Hepatocyte (in vitro differentiated cells): ENCODE measurements around the gene ZNF804B. TPM values are rescaled to one million over a fixed set of nuclear protein-coding genes. Genes with fewer than 3 reads are reported as not detected.

Source experiments
- DNase-seq: peaks from one replicate; pipeline ENCODE4 v3.0.0-alpha.2; 2016; ENCODE audit warnings: low spot score
- H2AFZ ChIP-seq: fragments of 200-600 bp; sonication (generic); 2 replicates; pipeline ENCODE4 v1.6.0; 2016; ENCODE audit warnings: antibody characterized with exemption, mild to moderate bottlenecking
- H3K27ac ChIP-seq: fragments of 200-600 bp; sonication (generic); 2 replicates; pipeline ENCODE4 v1.5.1; 2016; ENCODE audit warnings: mild to moderate bottlenecking
- H3K27me3 ChIP-seq: fragments of 200-600 bp; sonication (generic); 2 replicates; pipeline ENCODE4 v1.6.1; 2016
- H3K36me3 ChIP-seq: fragments of 200-600 bp; sonication (generic); replicated peaks from 2 replicates; pipeline ENCODE4 v1.5.1; 2016; ENCODE audit warnings: low read depth; ENCODE audit not compliant: insufficient read depth
- H3K4me1 ChIP-seq: fragments of 200-600 bp; sonication (generic); 2 replicates; pipeline ENCODE4 v1.5.1; 2016; ENCODE audit warnings: mild to moderate bottlenecking, moderate library complexity; ENCODE audit not compliant: insufficient read depth
- H3K4me2 ChIP-seq: fragments of 200-600 bp; sonication (generic); 2 replicates; pipeline ENCODE4 v1.6.0; 2016
- H3K4me3 ChIP-seq: fragments of 200-600 bp; sonication (generic); 2 replicates; pipeline ENCODE4 v1.5.1; 2016; ENCODE audit warnings: mild to moderate bottlenecking
- H3K79me2 ChIP-seq: fragments of 200-600 bp; sonication (generic); 2 replicates; pipeline ENCODE4 v1.6.0; 2017; ENCODE audit warnings: mild to moderate bottlenecking
- H3K9me2 ChIP-seq: fragments of 200-600 bp; sonication (generic); replicated peaks from 2 replicates; pipeline ENCODE4 v1.6.0; 2017; ENCODE audit warnings: mild to moderate bottlenecking; ENCODE audit not compliant: insufficient read depth
- H3K9me3 ChIP-seq: fragments of 200-600 bp; sonication (generic); 2 replicates; pipeline ENCODE4 v1.5.1; 2016; ENCODE audit warnings: low read depth, mild to moderate bottlenecking
- H4K20me1 ChIP-seq: fragments of 200-600 bp; sonication (generic); 2 replicates; pipeline ENCODE4 v1.6.0; 2016; ENCODE audit warnings: mild to moderate bottlenecking; ENCODE audit not compliant: insufficient read depth, poor library complexity, severe bottlenecking
- CTCF ChIP-seq: fragments of 200-600 bp; sonication (generic); IDR thresholded peaks from 2 replicates; pipeline ENCODE4 v1.5.1; 2016; ENCODE audit warnings: antibody characterized with exemption, mild to moderate bottlenecking; ENCODE audit not compliant: poor library complexity
- EZH2 ChIP-seq: fragments of 200-600 bp; sonication (generic); IDR thresholded peaks from 2 replicates; pipeline ENCODE4 v1.6.1; 2016; ENCODE audit warnings: antibody characterized with exemption, mild to moderate bottlenecking, borderline replicate concordance
- EZH2phosphoT487 ChIP-seq: fragments of 200-600 bp; sonication (generic); IDR thresholded peaks from one replicate; pipeline ENCODE4 v1.6.1; 2018; ENCODE audit warnings: antibody characterized with exemption, mild to moderate bottlenecking, low read depth, moderate library complexity; ENCODE audit not compliant: unreplicated experiment, severe bottlenecking
- WGBS: methylation state at CpG from one replicate; pipeline ENCODE4 v1.1.6; 2016; ENCODE audit warnings: low lambda C conversion rate; ENCODE audit errors: missing lambda C conversion rate; 5-methylcytosine and 5-hydroxymethylcytosine counted together
- polyA plus RNA-seq: library from polyadenylated mRNA; unstranded; fragments of >200 nt; fragmentation: Nextera tagmentation; extraction: Ambion mirVana; gene quantifications from 2 replicates; pipeline ENCODE4 v1.2.1, GENCODE V29; 2016
- total RNA-seq: library from RNA; depleted of rRNA; stranded (reverse); fragments of >200 nt; gene quantifications from 2 replicates; pipeline ENCODE4 v1.2.3, GENCODE V29; 2014

Gene ZNF804B
- total and polyA plus RNA-seq, 2 experiments from 2014 or later, result not detected

- WGBS, result 72% methylated on average over 4 of the region's 4 CpGs
- TF ChIP-seq EZH2, result no peak
- TF ChIP-seq CTCF, result no peak
- no peak for TF ChIP-seq EZH2phosphoT487
Measured at GRCh38 chr7:88967432-88967831, 207.9 kb downstream of the ZNF804B start.

DNA sequence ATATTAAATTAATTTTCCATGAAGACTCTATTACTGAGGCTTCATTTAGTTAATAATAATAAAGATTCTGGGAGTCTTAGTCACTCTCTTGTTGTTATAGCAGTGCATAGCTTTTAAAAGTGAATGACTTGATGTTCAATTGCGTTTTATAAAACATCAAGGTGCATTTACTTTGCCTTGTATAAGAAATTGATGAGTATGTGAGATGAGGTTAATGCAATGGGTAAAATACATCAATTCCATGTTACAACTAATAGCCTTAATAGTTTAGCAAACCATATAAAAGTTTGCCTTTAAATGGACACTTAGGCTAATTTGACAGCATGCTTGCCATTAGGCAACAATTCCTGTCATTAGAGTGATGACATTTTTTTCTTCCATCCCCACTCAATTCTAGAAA lies 209.7 kb downstream of the ZNF804B start:
- Histone ChIP-seq H3K4me2 (no peak overlapping the region), H3K79me2 (no peaks in the 10 kb centered on the region), H3K27me3 (no peaks in the 10 kb centered on the region), H3K4me3 (no peak overlapping the region), H3K27ac (no peak overlapping the region), H3K9me3 (no peaks in the 10 kb centered on the region), H3K36me3 (no peaks in the 10 kb centered on the region), H4K20me1 (no peaks in the 10 kb centered on the region), H3K4me1 (no peaks in the 10 kb centered on the region), H3K9me2 (no peaks in the 10 kb centered on the region), H2AFZ (no peak overlapping the region)
- WGBS, result 83% methylated on average over 1 of the region's 1 CpG
- DNase-seq, result no peak
- TF ChIP-seq CTCF (no peak), EZH2phosphoT487 (no peak), EZH2 (no peak)

More at GRCh38 chr7:88967432-88967831, 207.9 kb downstream of the ZNF804B start:
- no peak overlapping the region for H2AFZ ChIP-seq
- no peak overlapping the region for H3K4me3 ChIP-seq
- no peaks in the 10 kb centered on the region for H3K9me3 ChIP-seq
- H4K20me1 ChIP-seq, result no peaks in the 10 kb centered on the region
- no peaks in the 10 kb centered on the region for H3K79me2 ChIP-seq
- H3K27ac ChIP-seq, result no peak overlapping the region
- no peaks in the 10 kb centered on the region for H3K9me2 ChIP-seq
- no peak overlapping the region for H3K4me2 ChIP-seq
- DNase-seq, result no peak
- no peaks in the 10 kb centered on the region for H3K36me3 ChIP-seq
- no peaks in the 10 kb centered on the region for H3K27me3 ChIP-seq
- no peaks in the 10 kb centered on the region for H3K4me1 ChIP-seq

- H3K4me3 ChIP-seq, result no peak overlapping the region
- no peaks in the 10 kb centered on the region for H4K20me1 ChIP-seq
- H3K79me2 ChIP-seq, result no peaks in the 10 kb centered on the region
- TF ChIP-seq EZH2 (no peak), CTCF (no peak), EZH2phosphoT487 (no peak)
- no peak overlapping the region for H3K4me2 ChIP-seq
- no peaks in the 10 kb centered on the region for H3K4me1 ChIP-seq
- no peaks in the 10 kb centered on the region for H3K9me3 ChIP-seq
- H2AFZ ChIP-seq, result no peak overlapping the region
- no peak overlapping the region for H3K27ac ChIP-seq
- H3K9me2 ChIP-seq, result no peaks in the 10 kb centered on the region
- DNase-seq, result no peak
- no peaks in the 10 kb centered on the region for H3K36me3 ChIP-seq
- 62% methylated on average over 5 of the region's 5 CpGs for WGBS
- no peaks in the 10 kb centered on the region for H3K27me3 ChIP-seq
Measured at GRCh38 chr7:88985295-88985694, 225.8 kb downstream of the ZNF804B start.

GRCh38 chr7:89001306-89001705 lies 241.8 kb downstream of the ZNF804B start:
- H3K9me3 ChIP-seq, result no peaks in the 10 kb centered on the region
- H3K36me3 ChIP-seq, result no peaks in the 10 kb centered on the region
- no peak overlapping the region for H3K27ac ChIP-seq
- H3K27me3 ChIP-seq, result no peaks in the 10 kb centered on the region
- no peaks in the 10 kb centered on the region for H3K79me2 ChIP-seq
- no peak for DNase-seq
- no peak overlapping the region for H3K4me2 ChIP-seq
- H3K4me1 ChIP-seq, result no peaks in the 10 kb centered on the region
- H2AFZ ChIP-seq, result no peak overlapping the region
- 52% methylated on average over 1 of the region's 1 CpG for WGBS
- no peak for TF ChIP-seq CTCF
- TF ChIP-seq EZH2, result no peak
- no peak overlapping the region for H3K4me3 ChIP-seq
- no peaks in the 10 kb centered on the region for H3K9me2 ChIP-seq
- no peaks in the 10 kb centered on the region for H4K20me1 ChIP-seq
